IMR-90 (cell line): Measurements from ENCODE around the gene OR52E8. TPM values are rescaled to one million over a fixed set of nuclear protein-coding genes. Genes with fewer than 3 reads are reported as not detected.

Source experiments
- ATAC-seq: fragments of 200-7000 bp; cut with Tn5 transposase; 2 replicates; pipeline ENCODE4 v1.9.1; 2020; ENCODE audit warnings: low read depth, mild to moderate bottlenecking, moderate library complexity
- BruUV-seq: library from RNA; stranded (reverse); fragments of 400-500 nt; replicated peaks from 2 replicates; lab custom pipeline; 2021; lab: Mats Ljungman, UMichigan
- CTCF ChIA-PET: fragments of 300-600 bp; formaldehyde crosslinking; extraction: SDS; loops from one replicate; lab custom pipeline; 2021; ENCODE audit warnings: antibody characterized with exemption; lab: Yijun Ruan, JAX
- POLR2A ChIA-PET: fragments of 300-600 bp; sonication (Branson Sonifier 250); formaldehyde crosslinking; loops from one replicate; lab custom pipeline; 2022; ENCODE audit warnings: antibody characterized with exemption; ENCODE audit not compliant: unreplicated experiment; lab: Charles Lee
- DNase-seq: peaks from one replicate; pipeline ENCODE4 v3.0.0; 2013
- H2AFZ ChIP-seq: replicated peaks from 2 replicates; pipeline ENCODE3; 2013; ENCODE audit warnings: low read length, mild to moderate bottlenecking; ENCODE audit not compliant: poor library complexity
- H2AK5ac ChIP-seq: 2 replicates; pipeline ENCODE4 v1.6.1; 2013; ENCODE audit warnings: low read depth, low read length, inconsistent platforms
- H2AK9ac ChIP-seq: replicated peaks from 2 replicates; pipeline ENCODE3; 2013; ENCODE audit warnings: mild to moderate bottlenecking, low read depth, low read length, moderate library complexity; ENCODE audit not compliant: poor library complexity
- H2BK120ac ChIP-seq: 2 replicates; pipeline ENCODE4 v1.6.1; 2013; ENCODE audit warnings: low read depth, low read length, inconsistent platforms
- H2BK15ac ChIP-seq: 3 replicates; pipeline ENCODE4 v1.6.1; 2013; ENCODE audit warnings: low read depth, low read length, inconsistent platforms
- H2BK20ac ChIP-seq: 2 replicates; pipeline ENCODE4 v1.6.1; 2013; ENCODE audit warnings: low read depth, mild to moderate bottlenecking, inconsistent platforms, low read length, moderate library complexity
- H2BK5ac ChIP-seq: 2 replicates; pipeline ENCODE4 v1.6.1; 2013; ENCODE audit warnings: mild to moderate bottlenecking, low read depth, low read length, inconsistent platforms; ENCODE audit not compliant: poor library complexity, severe bottlenecking
- H3K14ac ChIP-seq: replicated peaks from 2 replicates; pipeline ENCODE4 v1.6.1; 2013; ENCODE audit warnings: low read depth, low read length, inconsistent platforms
- H3K18ac ChIP-seq: 2 replicates; pipeline ENCODE4 v1.6.1; 2013; ENCODE audit warnings: low read depth, low read length, control low read depth
- H3K23ac ChIP-seq: 2 replicates; pipeline ENCODE4 v1.6.1; 2013; ENCODE audit warnings: low read depth, low read length, inconsistent platforms
- H3K27ac ChIP-seq: 2 replicates; pipeline ENCODE4 v1.5.1; 2013; ENCODE audit warnings: mild to moderate bottlenecking, control low read depth, low read length; ENCODE audit not compliant: insufficient read depth
- H3K27me3 ChIP-seq: 2 replicates; pipeline ENCODE4 v1.6.1; 2013; ENCODE audit warnings: low read length; ENCODE audit not compliant: control insufficient read depth, insufficient read depth
- H3K36me3 ChIP-seq: 2 replicates; pipeline ENCODE4 v1.6.1; 2013; ENCODE audit warnings: low read length, mixed read lengths; ENCODE audit not compliant: control insufficient read depth, insufficient read depth
- H3K4ac ChIP-seq: 2 replicates; pipeline ENCODE4 v1.6.1; 2013; ENCODE audit warnings: low read depth, low read length, inconsistent platforms
- H3K4me1 ChIP-seq: 2 replicates; pipeline ENCODE4 v1.6.1; 2013; ENCODE audit warnings: low read length, mixed read lengths; ENCODE audit not compliant: control insufficient read depth, insufficient read depth
- H3K4me2 ChIP-seq: 2 replicates; pipeline ENCODE4 v1.6.1; 2013; ENCODE audit warnings: low read depth, mild to moderate bottlenecking, control low read depth, low read length, moderate library complexity
- H3K4me3 ChIP-seq: 2 replicates; pipeline ENCODE4 v1.5.1; 2013; ENCODE audit warnings: low read depth, mild to moderate bottlenecking, control low read depth, low read length, moderate library complexity; ENCODE audit not compliant: insufficient read depth
- H3K56ac ChIP-seq: 2 replicates; pipeline ENCODE4 v1.6.1; 2013; ENCODE audit warnings: low read length, inconsistent platforms; ENCODE audit not compliant: insufficient read depth; ENCODE audit errors: extremely low read depth
- H3K79me1 ChIP-seq, 2 experiments: 2 replicates each; pipeline ENCODE4 v1.6.1; 2013; ENCODE audit warnings: low read length in 2 of 2, inconsistent platforms in 1 of 2, low read depth in 1 of 2
- H3K9ac ChIP-seq: 2 replicates; pipeline ENCODE4 v1.6.1; 2013; ENCODE audit warnings: low read depth, low read length, control low read depth
- H3K9me1 ChIP-seq: 2 replicates; pipeline ENCODE4 v1.6.1; 2013; ENCODE audit warnings: low read length, inconsistent platforms; ENCODE audit not compliant: insufficient read depth
- H3K9me3 ChIP-seq: 2 replicates; pipeline ENCODE4 v1.6.1; 2013; ENCODE audit warnings: low read length; ENCODE audit not compliant: control insufficient read depth, insufficient read depth
- H4K20me1 ChIP-seq: 2 replicates; pipeline ENCODE4 v1.6.1; 2013; ENCODE audit warnings: low read length, inconsistent platforms; ENCODE audit not compliant: insufficient read depth
- H4K5ac ChIP-seq: 2 replicates; pipeline ENCODE4 v1.6.1; 2013; ENCODE audit warnings: mild to moderate bottlenecking, low read depth, low read length, control low read depth
- H4K8ac ChIP-seq, 2 experiments: 2 replicates each; pipeline ENCODE4 v1.6.1; 2013; ENCODE audit warnings: low read depth in 2 of 2, low read length in 2 of 2, control low read depth in 1 of 2, inconsistent platforms in 1 of 2
- H4K91ac ChIP-seq: 2 replicates; pipeline ENCODE4 v1.6.1; 2013; ENCODE audit warnings: low read depth, low read length, inconsistent platforms; ENCODE audit not compliant: insufficient read depth
- MAZ ChIP-seq: IDR thresholded peaks from 2 replicates; pipeline ENCODE4 v1.6.1; 2012; ENCODE audit warnings: low read depth, mild to moderate bottlenecking, low read length, improper control_type of control experiment, moderate library complexity, borderline replicate concordance
- MXI1 ChIP-seq: IDR thresholded peaks from 2 replicates; pipeline ENCODE4 v1.6.1; 2012; ENCODE audit warnings: low read depth, mild to moderate bottlenecking, low read length, moderate library complexity, borderline replicate concordance
- NFE2L2 ChIP-seq: fragments of 150-350 bp; IDR thresholded peaks from 2 replicates; pipeline ENCODE4 v1.6.1; 2016; ENCODE audit warnings: low read depth, mild to moderate bottlenecking, low read length
- POLR2A ChIP-seq: IDR thresholded peaks from 2 replicates; pipeline ENCODE4 v1.6.1; 2012; ENCODE audit warnings: mild to moderate bottlenecking, low read depth, low read length
- RAD21 ChIP-seq: IDR thresholded peaks from 2 replicates; pipeline ENCODE4 v1.6.1; 2012; ENCODE audit warnings: low read length, improper control_type of control experiment
- RFX5 ChIP-seq: IDR thresholded peaks from 2 replicates; pipeline ENCODE4 v1.8.0; 2012; ENCODE audit warnings: low read depth, mild to moderate bottlenecking, low read length, moderate library complexity
- SMC3 ChIP-seq: fragments of 150-350 bp; IDR thresholded peaks from 2 replicates; pipeline ENCODE4 v1.6.1; 2016; ENCODE audit warnings: low read depth, mild to moderate bottlenecking, antibody characterized with exemption, low read length, moderate library complexity
- WGBS, 2 experiments: methylation state at CpG; one replicate each; pipeline versions ENCODE4 v1.1.5 to v1.1.7; 2013; ENCODE audit warnings: missing lambda C conversion rate in 2 of 2; ENCODE audit not compliant: insufficient read length in 1 of 2; ENCODE audit errors: extremely low coverage in 2 of 2; 5-methylcytosine and 5-hydroxymethylcytosine counted together
- dilution Hi-C: fragments of 300-500 bp; cut with HindIII; formaldehyde crosslinking; loops from one replicate; pipeline ENCODE4 v1.14.3; 2018; ENCODE audit warnings: low sequenced_read_pairs; ENCODE audit not compliant: unreplicated experiment
- in situ Hi-C: fragments of 300-500 bp; cut with MboI; formaldehyde crosslinking; loops from 3 replicates; pipeline ENCODE4 v1.14.3; 2019; ENCODE audit warnings: low sequenced_read_pairs, inconsistent platforms, mixed read lengths
- intact Hi-C: fragments of 100-400 bp; cut with micrococcal nuclease; formaldehyde crosslinking; loops from 2 replicates; pipeline ENCODE4 v1.10.0; 2022
- polyA plus RNA-seq, 3 experiments: library from polyadenylated mRNA; depleted of rRNA; stranded (reverse); fragments of >200 nt; gene quantifications; 2 replicates each; pipeline ENCODE4 v1.2.3, GENCODE V29; 2012; ENCODE audit warnings: low replicate concordance in 1 of 3
- total RNA-seq: library from RNA; depleted of rRNA; stranded (reverse); fragments of >200 nt; gene quantifications from 2 replicates; pipeline ENCODE4 v1.2.3, GENCODE V29; 2012
- TF ChIP-seq, protein P1 (sequence below): fragments of 150-350 bp; IDR thresholded peaks from 2 replicates; pipeline ENCODE4 v1.6.1; 2017; ENCODE audit warnings: mild to moderate bottlenecking, antibody characterized with exemption, low read length, low read depth
- TF ChIP-seq, protein P2 (sequence below): conservative IDR thresholded peaks from 2 replicates; pipeline ENCODE4 v1.5.1; 2012; ENCODE audit warnings: mild to moderate bottlenecking, low read depth, low read length, improper control_type of control experiment

The OR52E8 gene
- total and polyA plus RNA-seq, 2 of the 4 experiments (the other 2 are of a cell fraction) = not detected

DNA sequence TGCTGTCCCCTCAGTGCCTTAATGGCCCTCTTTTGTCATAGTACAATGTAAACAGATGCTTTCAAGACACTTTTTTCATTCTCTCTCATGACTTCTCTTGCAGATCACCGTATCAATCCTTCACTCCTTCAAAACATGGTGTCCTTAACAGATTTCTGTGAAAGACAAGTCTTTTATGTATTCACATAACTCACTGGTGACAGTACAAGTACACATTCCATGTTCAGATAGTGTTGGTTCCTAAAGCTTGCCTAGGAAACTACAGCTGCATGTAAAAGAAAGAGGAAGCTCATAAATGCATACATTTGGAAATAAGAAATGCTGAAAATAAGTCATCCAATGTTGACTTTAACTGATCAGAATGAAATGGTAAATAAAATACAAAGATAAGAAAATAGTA, 10.8 kb downstream of the OR52E8 start:
- Histone ChIP-seq H4K20me1 (no peaks in the 10 kb centered on the region), H3K79me1 (no peaks in the 10 kb centered on the region), H3K9me3 (no peaks in the 10 kb centered on the region; the same call in 1 of the 2 replicates), H2BK5ac (no peak overlapping the region), H2AFZ (no peak overlapping the region), H3K4me1 (no peaks in the 10 kb centered on the region), H3K9ac (no peak overlapping the region), H4K8ac (no peak overlapping the region), H4K5ac (no peak overlapping the region), H2BK15ac (no peak overlapping the region), H2BK20ac (no peak overlapping the region), H2AK5ac (no peak overlapping the region), H3K4me2 (no peak overlapping the region), H3K27ac (no peak overlapping the region), H3K18ac (no peak overlapping the region), H2BK120ac (no peak overlapping the region), H3K56ac (no peak overlapping the region), H3K14ac (no peak overlapping the region), H4K91ac (no peak overlapping the region), H3K4me3 (no peak overlapping the region), H3K4ac (no peak overlapping the region), H3K23ac (no peak overlapping the region), H3K27me3 (no peaks in the 10 kb centered on the region), H3K36me3 (no peaks in the 10 kb centered on the region), H3K9me1 (no peaks in the 10 kb centered on the region), H2AK9ac (no peak overlapping the region)
- in situ Hi-C loops = no loop called here
- no TSS peak for BruUV-seq
- ChIA-PET POLR2A (no interaction called here), CTCF (no interaction called here)
- no CpG with 5 or more reads among the region's 1 CpG for WGBS, 2 experiments
- dilution Hi-C loops = no loop called here
- intact Hi-C loops = no loop called here
- DNase-seq (no peak), ATAC-seq (no peak)
- TF ChIP-seq MXI1 = no peak
- TF ChIP-seq, protein P1, sequence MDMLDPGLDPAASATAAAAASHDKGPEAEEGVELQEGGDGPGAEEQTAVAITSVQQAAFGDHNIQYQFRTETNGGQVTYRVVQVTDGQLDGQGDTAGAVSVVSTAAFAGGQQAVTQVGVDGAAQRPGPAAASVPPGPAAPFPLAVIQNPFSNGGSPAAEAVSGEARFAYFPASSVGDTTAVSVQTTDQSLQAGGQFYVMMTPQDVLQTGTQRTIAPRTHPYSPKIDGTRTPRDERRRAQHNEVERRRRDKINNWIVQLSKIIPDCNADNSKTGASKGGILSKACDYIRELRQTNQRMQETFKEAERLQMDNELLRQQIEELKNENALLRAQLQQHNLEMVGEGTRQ = no peak
- TF ChIP-seq SMC3 = no peak
- TF ChIP-seq POLR2A = no peak
- no peak for TF ChIP-seq RAD21
- no peak for TF ChIP-seq MAZ
- TF ChIP-seq, protein P2, sequence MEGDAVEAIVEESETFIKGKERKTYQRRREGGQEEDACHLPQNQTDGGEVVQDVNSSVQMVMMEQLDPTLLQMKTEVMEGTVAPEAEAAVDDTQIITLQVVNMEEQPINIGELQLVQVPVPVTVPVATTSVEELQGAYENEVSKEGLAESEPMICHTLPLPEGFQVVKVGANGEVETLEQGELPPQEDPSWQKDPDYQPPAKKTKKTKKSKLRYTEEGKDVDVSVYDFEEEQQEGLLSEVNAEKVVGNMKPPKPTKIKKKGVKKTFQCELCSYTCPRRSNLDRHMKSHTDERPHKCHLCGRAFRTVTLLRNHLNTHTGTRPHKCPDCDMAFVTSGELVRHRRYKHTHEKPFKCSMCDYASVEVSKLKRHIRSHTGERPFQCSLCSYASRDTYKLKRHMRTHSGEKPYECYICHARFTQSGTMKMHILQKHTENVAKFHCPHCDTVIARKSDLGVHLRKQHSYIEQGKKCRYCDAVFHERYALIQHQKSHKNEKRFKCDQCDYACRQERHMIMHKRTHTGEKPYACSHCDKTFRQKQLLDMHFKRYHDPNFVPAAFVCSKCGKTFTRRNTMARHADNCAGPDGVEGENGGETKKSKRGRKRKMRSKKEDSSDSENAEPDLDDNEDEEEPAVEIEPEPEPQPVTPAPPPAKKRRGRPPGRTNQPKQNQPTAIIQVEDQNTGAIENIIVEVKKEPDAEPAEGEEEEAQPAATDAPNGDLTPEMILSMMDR = no peak
- TF ChIP-seq RFX5 = no peak
- no peak for TF ChIP-seq NFE2L2
